NB4 (cell line): ENCODE results near the gene THAP9.

Experiments
- POLR2A ChIP-seq: IDR thresholded peaks from 2 replicates; pipeline ENCODE4 v1.6.1; 2011; ENCODE audit warnings: mild to moderate bottlenecking; ENCODE audit not compliant: insufficient read length; ENCODE audit errors: extremely low read depth
- TF ChIP-seq, protein P1 (sequence below): IDR thresholded peaks from one replicate; pipeline ENCODE4 v1.5.1; 2012; ENCODE audit warnings: low read depth, low read length

- TF ChIP-seq, protein P1, sequence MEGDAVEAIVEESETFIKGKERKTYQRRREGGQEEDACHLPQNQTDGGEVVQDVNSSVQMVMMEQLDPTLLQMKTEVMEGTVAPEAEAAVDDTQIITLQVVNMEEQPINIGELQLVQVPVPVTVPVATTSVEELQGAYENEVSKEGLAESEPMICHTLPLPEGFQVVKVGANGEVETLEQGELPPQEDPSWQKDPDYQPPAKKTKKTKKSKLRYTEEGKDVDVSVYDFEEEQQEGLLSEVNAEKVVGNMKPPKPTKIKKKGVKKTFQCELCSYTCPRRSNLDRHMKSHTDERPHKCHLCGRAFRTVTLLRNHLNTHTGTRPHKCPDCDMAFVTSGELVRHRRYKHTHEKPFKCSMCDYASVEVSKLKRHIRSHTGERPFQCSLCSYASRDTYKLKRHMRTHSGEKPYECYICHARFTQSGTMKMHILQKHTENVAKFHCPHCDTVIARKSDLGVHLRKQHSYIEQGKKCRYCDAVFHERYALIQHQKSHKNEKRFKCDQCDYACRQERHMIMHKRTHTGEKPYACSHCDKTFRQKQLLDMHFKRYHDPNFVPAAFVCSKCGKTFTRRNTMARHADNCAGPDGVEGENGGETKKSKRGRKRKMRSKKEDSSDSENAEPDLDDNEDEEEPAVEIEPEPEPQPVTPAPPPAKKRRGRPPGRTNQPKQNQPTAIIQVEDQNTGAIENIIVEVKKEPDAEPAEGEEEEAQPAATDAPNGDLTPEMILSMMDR: no peak
- no peak for TF ChIP-seq POLR2A
Measured at GRCh38 chr4:82906469-82906868, 5.9 kb downstream of the THAP9 start.
